Effector memory CD8-positive, alpha-beta T cell (primary cell): ENCODE data around the gene HNRNPL.
"Not testable (repeated sequence)": the region's sequence is repeated elsewhere in the genome, so short reads cannot be mapped to it uniquely, and the experiment has no call there.

ENCODE experiments used
- ATAC-seq: fragments of 150-1000 bp; cut with Tn5 transposase; replicated peaks from 2 replicates; pipeline ENCODE4 v1.10.0; 2021; ENCODE audit warnings: mild to moderate bottlenecking, moderate library complexity
- DNase-seq, 3 experiments: peaks; one replicate each; pipeline ENCODE4 v3.0.0; 2021
- H3K27ac Mint-ChIP-seq, 2 donors: one replicate each; pipeline ENCODE4 v1.8.0; 2022; ENCODE audit warnings: mild to moderate bottlenecking in 2 of 2, mixed read lengths in 2 of 2, moderate library complexity in 2 of 2
- H3K27me3 Mint-ChIP-seq, 2 donors: one replicate each; pipeline ENCODE4 v1.8.0; 2022; ENCODE audit warnings: mixed read lengths in 2 of 2
- H3K36me3 Mint-ChIP-seq: one replicate; pipeline ENCODE4 v1.8.0; 2022; ENCODE audit warnings: mild to moderate bottlenecking, moderate library complexity, mixed read lengths; ENCODE audit not compliant: insufficient read depth
- H3K4me1 Mint-ChIP-seq, 2 donors: one replicate each; pipeline ENCODE4 v1.8.0; 2022; ENCODE audit warnings: low read depth in 2 of 2, mixed read lengths in 2 of 2
- H3K4me3 Mint-ChIP-seq, 2 donors: one replicate each; pipeline ENCODE4 v1.8.0; 2022; ENCODE audit warnings: mild to moderate bottlenecking in 2 of 2, mixed read lengths in 2 of 2, moderate library complexity in 2 of 2
- H3K9me3 Mint-ChIP-seq, 2 donors: one replicate each; pipeline ENCODE4 v1.8.0; 2022; ENCODE audit warnings: mixed read lengths in 2 of 2

The HNRNPL gene

GRCh38 chr19:38819231-38819920, 30.4 kb downstream of the HNRNPL start:
- DNase-seq (no peak), ATAC-seq (no peak)
- Mint-ChIP-seq H3K4me3 (no peak overlapping the region), H3K36me3 (peaks cover 30% of the 10 kb centered on the region), H3K27me3 (no peaks in the 10 kb centered on the region), H3K27ac (peak overlapping the region in 1 of 2 donors; percentile 12), H3K4me1 (peaks cover 10 to 16% of the 10 kb centered on the region in 2 donors), H3K9me3 (no peaks in the 10 kb centered on the region)

DNA sequence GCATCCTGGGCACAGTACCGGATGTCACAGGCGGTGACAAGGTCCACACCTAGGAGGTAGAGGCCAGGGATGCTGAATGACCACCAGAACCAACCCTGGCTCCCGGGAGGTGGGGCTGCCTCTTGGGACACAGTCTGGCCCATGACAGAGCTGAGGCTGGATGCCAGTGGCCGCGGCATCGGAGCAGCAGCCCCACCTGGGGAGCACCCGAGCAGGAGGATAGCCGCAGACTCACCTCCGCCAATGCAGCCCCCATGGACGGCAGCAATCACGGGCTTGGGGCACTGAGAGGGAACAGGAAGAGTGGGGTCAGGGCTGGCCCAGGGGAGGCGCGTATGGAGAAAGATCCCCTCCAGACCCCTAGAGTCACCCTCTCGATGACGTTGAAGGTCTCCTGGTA, 32.7 kb downstream of the HNRNPL start:
- Mint-ChIP-seq H3K4me1 (peaks cover 5 to 11% of the 10 kb centered on the region in 2 donors), H3K36me3 (peaks cover 30% of the 10 kb centered on the region), H3K9me3 (no peaks in the 10 kb centered on the region), H3K27me3 (no peaks in the 10 kb centered on the region), H3K27ac (peak overlapping the region in 1 of 2 donors; percentile 25), H3K4me3 (no peak overlapping the region)
- DNase-seq (no peak), ATAC-seq (no peak)

- no peaks in the 10 kb centered on the region for H3K9me3 Mint-ChIP-seq
- DNase-seq: no peak
- no peaks in the 10 kb centered on the region for H3K27me3 Mint-ChIP-seq
- no peak overlapping the region for H3K4me3 Mint-ChIP-seq
- H3K4me1 Mint-ChIP-seq: peaks cover 5 to 11% of the 10 kb centered on the region in 2 donors
- no peak for ATAC-seq
- H3K36me3 Mint-ChIP-seq: peaks cover 30% of the 10 kb centered on the region
- H3K27ac Mint-ChIP-seq: peak overlapping the region in 1 of 2 donors; percentile 25
Observed at GRCh38 chr19:38816131-38816750, 33.5 kb downstream of the HNRNPL start.

GRCh38 chr19:38815059-38816001, 34.5 kb downstream of the HNRNPL start:
- H3K4me3 Mint-ChIP-seq: no peak overlapping the region
- H3K27ac Mint-ChIP-seq: no peak overlapping the region
- H3K36me3 Mint-ChIP-seq: peaks cover 30% of the 10 kb centered on the region
- H3K9me3 Mint-ChIP-seq: no peaks in the 10 kb centered on the region
- H3K27me3 Mint-ChIP-seq: no peaks in the 10 kb centered on the region
- peaks cover 2 to 4% of the 10 kb centered on the region in 2 donors for H3K4me1 Mint-ChIP-seq
- no peak for ATAC-seq
- DNase-seq: no peak

DNA sequence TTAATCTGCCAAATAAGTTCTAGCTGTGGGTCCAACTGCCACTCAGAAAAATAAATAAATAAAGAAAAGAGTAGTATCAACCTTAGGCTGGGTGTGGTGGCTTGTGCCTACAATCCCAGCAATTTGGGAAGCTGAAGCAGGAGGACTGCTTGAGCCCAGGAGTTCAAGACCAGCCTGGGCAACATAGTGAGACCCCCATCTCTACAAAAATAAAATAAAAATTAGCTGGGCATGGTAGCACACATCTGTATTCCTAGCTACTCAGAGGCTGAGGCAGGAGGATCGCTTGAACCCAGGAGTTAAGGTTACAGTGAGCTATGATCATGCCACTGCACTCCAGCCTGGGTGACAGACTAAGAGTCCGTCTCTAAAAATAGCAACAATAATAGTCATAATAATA, 35.9 kb downstream of the HNRNPL start:
- H3K27me3 Mint-ChIP-seq, H3K9me3 Mint-ChIP-seq, H3K4me1 Mint-ChIP-seq, ATAC-seq, DNase-seq, H3K4me3 Mint-ChIP-seq: not testable (repeated sequence)
- peak overlapping the region in 1 of 2 donors; percentile 31 for H3K27ac Mint-ChIP-seq
- peaks cover 24% of the 10 kb centered on the region for H3K36me3 Mint-ChIP-seq

DNA sequence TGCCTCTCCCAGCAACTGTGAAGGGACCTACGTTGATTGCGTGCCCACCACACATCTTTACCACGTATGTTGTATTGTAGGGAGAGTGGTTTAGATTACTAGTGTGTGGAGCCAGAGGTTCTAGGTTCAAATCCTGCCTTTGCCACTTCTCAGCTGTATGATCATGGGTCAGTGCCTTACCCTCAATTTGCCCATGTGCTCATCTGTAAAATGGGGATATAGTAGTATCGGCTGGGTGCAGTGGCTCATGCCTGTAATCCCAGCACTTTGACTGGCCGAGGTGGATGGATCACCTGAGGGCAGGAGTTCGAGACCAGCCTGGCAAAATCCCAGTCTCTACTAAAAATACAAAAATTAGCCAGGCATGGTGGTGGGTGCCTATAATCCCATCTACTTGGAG, 36.5 kb downstream of the HNRNPL start:
- H3K27ac Mint-ChIP-seq: no peak overlapping the region
- no peak for DNase-seq
- no peak for ATAC-seq
- H3K4me1 Mint-ChIP-seq: no peaks in the 10 kb centered on the region
- peaks cover 22% of the 10 kb centered on the region for H3K36me3 Mint-ChIP-seq
- no peak overlapping the region for H3K4me3 Mint-ChIP-seq
- H3K27me3 Mint-ChIP-seq: no peaks in the 10 kb centered on the region
- no peaks in the 10 kb centered on the region for H3K9me3 Mint-ChIP-seq

- ATAC-seq: no peak
- Mint-ChIP-seq H3K36me3 (peaks cover 18% of the 10 kb centered on the region), H3K4me1 (no peaks in the 10 kb centered on the region), H3K27ac (no peak within 1 kb of the TSS), H3K27me3 (no peaks in the 10 kb centered on the region), H3K9me3 (no peaks in the 10 kb centered on the region), H3K4me3 (no peak within 1 kb of the TSS)
- no peak for DNase-seq
Observed at GRCh38 chr19:38812841-38813320, 36.9 kb downstream of the HNRNPL start, which contains the start of gene LGALS4. LGALS4 (minus strand) TSS chr19:38812945; CDS start chr19:38812886, 59 bp downstream.

- Mint-ChIP-seq H3K9me3 (no peaks in the 10 kb centered on the region), H3K36me3 (peaks cover 13% of the 10 kb centered on the region)
- no peak for DNase-seq
Observed at GRCh38 chr19:38812009-38812840, 37.6 kb downstream of the HNRNPL start.

DNA sequence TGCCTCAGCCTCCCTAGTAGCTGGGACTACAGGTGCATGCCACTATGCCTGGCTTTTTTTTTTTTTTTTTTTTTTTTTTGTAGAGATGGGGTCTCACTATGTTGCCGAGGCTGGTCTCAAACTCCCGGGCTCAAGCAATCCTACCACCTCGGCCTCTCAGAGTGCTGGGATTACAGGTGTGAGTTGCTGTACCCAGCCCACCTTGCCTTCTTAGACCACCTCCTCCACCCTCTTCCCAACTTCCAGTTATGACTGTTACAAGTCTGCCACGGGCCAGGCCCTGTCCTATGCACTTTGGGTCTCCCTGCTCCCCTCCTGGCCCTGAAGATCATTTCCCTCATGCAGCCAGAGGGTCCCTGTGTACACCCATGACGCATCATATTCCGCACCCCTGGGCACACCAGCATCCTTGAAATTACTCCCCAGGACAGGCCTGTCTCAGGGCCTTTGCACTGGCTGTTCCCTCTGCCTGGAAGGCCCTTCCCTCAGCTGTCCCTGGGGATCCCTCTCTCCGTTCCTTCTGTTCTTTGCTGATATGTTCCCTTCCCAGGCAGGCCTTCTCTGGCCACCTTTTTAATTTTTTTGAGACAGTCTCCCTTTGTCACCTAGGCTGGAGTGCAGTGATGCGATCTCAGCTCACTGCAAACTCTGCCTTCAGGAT, 40.1 kb downstream of the HNRNPL start:
- ATAC-seq (no peak), DNase-seq (no peak)
- Mint-ChIP-seq H3K4me3 (no peak overlapping the region), H3K27ac (no peak overlapping the region), H3K9me3 (no peaks in the 10 kb centered on the region), H3K4me1 (peaks cover 2 to 5% of the 10 kb centered on the region in 2 donors), H3K36me3 (peaks cover 2% of the 10 kb centered on the region), H3K27me3 (no peaks in the 10 kb centered on the region)

More at GRCh38 chr19:38812009-38812840, 37.6 kb downstream of the HNRNPL start:
- Mint-ChIP-seq H3K27me3 (no peaks in the 10 kb centered on the region), H3K4me3 (no peak overlapping the region), H3K4me1 (no peaks in the 10 kb centered on the region), H3K27ac (no peak overlapping the region)
- no peak for ATAC-seq

DNA sequence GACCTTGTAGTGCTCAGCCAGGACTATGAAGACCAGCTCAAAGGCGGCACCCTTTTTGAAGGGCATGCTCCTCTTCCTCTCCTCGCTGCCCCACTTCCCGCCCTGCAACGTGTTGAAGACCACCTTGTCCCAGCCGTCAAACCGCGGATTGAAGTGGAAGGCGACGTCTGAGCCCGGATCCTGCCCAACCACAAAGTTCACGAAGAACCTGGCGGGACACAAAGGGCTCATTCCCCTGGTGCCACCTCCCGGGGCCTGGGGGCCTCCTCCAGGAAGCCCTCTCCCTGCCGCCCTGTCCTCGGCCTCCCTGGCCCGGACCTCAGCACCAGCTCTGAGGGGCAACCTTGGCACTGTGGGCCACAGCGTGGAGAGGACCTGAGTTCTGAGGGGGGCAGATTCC, 41.0 kb downstream of the HNRNPL start:
- H3K9me3 Mint-ChIP-seq: no peaks in the 10 kb centered on the region
- DNase-seq (no peak), ATAC-seq (no peak)
- no peaks in the 10 kb centered on the region for H3K36me3 Mint-ChIP-seq
- H3K4me1 Mint-ChIP-seq: peaks cover 2 to 5% of the 10 kb centered on the region in 2 donors
- no peaks in the 10 kb centered on the region for H3K27me3 Mint-ChIP-seq
- no peak overlapping the region for H3K27ac Mint-ChIP-seq
- H3K4me3 Mint-ChIP-seq: no peak overlapping the region

GRCh38 chr19:38807374-38808098, 42.2 kb downstream of the HNRNPL start:
- not testable (repeated sequence) for ATAC-seq, H3K4me3 Mint-ChIP-seq, H3K27me3 Mint-ChIP-seq, H3K9me3 Mint-ChIP-seq, H3K36me3 Mint-ChIP-seq, H3K4me1 Mint-ChIP-seq, DNase-seq
- H3K27ac Mint-ChIP-seq: peak overlapping the region in 1 of 2 donors; percentile 44

GRCh38 chr19:38806371-38806770, 43.4 kb downstream of the HNRNPL start:
- Mint-ChIP-seq H3K27me3 (no peaks in the 10 kb centered on the region), H3K4me3 (no peak overlapping the region), H3K4me1 (peaks cover 2 to 5% of the 10 kb centered on the region in 2 donors), H3K9me3 (no peaks in the 10 kb centered on the region), H3K27ac (no peak overlapping the region), H3K36me3 (no peaks in the 10 kb centered on the region)
- ATAC-seq (no peak), DNase-seq (no peak)
